Metanephros (tissue), 1 donor: ENCODE measurements around the gene HSPA14. TPM values are rescaled to one million over a fixed set of nuclear protein-coding genes. Genes with fewer than 3 reads are reported as not detected.

Experiments
- total RNA-seq: library from RNA; depleted of rRNA; stranded (reverse); fragments of >200 nt; gene quantifications from one replicate; pipeline ENCODE4 v1.2.3, GENCODE V29; 2014

Gene HSPA14, protein sequence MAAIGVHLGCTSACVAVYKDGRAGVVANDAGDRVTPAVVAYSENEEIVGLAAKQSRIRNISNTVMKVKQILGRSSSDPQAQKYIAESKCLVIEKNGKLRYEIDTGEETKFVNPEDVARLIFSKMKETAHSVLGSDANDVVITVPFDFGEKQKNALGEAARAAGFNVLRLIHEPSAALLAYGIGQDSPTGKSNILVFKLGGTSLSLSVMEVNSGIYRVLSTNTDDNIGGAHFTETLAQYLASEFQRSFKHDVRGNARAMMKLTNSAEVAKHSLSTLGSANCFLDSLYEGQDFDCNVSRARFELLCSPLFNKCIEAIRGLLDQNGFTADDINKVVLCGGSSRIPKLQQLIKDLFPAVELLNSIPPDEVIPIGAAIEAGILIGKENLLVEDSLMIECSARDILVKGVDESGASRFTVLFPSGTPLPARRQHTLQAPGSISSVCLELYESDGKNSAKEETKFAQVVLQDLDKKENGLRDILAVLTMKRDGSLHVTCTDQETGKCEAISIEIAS
- 10.0 TPM for total RNA-seq

GRCh38 chr10:14837757-14838581 lies at the start of gene HSPA14, which contains the start of the genes CDNF and MSANTD7:
Gene HSPA14 (plus strand): TSS chr10:14838306. CDS start chr10:14838403, 97 bp downstream.
Gene CDNF (minus strand): TSS chr10:14838037. CDS start chr10:14837946, 91 bp downstream.
Gene MSANTD7 (plus strand): TSS chr10:14838306. CDS start chr10:14842285, 3,979 bp downstream.

DNA sequence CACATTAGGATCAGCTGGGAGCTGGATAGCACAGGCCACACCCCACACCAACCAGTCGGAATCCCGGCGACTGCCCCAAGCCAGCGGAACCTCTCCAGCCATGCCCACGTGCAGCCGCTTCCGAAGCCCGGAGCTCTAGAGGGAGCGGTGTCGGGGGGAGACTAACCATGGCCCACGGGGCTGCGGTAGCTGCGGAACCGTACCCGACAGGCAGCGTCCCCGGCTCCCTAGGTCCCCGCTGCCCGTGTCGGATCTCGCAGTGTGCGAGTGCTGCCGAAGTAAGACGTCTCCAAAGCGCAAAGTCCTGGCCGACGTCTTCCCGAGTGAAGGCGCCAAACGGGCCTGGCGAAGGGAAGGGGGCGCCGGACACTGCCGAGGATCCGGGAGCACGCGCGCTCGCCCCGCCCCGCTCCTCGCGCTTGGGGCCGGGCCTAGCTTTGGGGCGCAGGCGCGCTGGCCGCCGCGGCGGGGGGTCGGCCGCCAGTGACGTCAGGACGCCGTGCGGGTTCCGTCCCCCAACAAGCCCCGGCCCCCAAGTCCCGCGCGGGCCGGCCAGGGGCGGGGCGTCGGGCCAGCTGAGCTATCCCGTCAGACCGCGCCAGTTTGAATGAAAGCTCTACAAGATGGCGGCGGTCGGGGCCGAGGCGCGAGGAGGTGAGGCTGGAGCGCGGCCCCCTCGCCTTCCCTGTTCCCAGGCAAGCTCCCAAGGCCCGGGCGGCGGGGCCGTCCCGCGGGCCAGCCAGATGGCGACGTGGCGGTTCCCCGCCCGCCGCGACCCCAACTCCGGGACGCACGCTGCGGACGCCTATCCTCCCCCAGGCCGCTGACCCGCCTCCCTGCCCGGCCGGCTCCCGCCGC lies 40.4 kb downstream of the HSPA14 start, which contains the start of gene SUV39H2:
SUV39H2 (plus strand) TSS at position 601 of the 858 bp plus-strand sequence; CDS start at position 624, 23 bp downstream.

Other genes with a start within 250 kb of the HSPA14 start
- gene FAM107B, start 63.4 kb upstream of the HSPA14 start, total RNA-seq = 53.8 TPM
- 3.1 TPM for gene CDNF, start 269 bp upstream of the HSPA14 start, total RNA-seq
- gene MSANTD7, start within 50 bp of the HSPA14 start, total RNA-seq = 16.6 TPM
- 9.3 TPM for gene SUV39H2, start 40.6 kb downstream of the HSPA14 start, total RNA-seq
- 12.8 TPM for gene DCLRE1C, start 115.8 kb downstream of the HSPA14 start, total RNA-seq
- not detected for gene MEIG1, start 121.1 kb downstream of the HSPA14 start, total RNA-seq
- 0.23 TPM for gene OLAH, start 205.6 kb downstream of the HSPA14 start, total RNA-seq